GM12878 (cell line): ENCODE data around the gene ROCK2. TPM values are rescaled to one million over a fixed set of nuclear protein-coding genes. Genes with fewer than 3 reads are reported as not detected.

ENCODE experiments used
- ATAC-seq: fragments of 200-7000 bp; cut with Tn5 transposase; 3 replicates; pipeline ENCODE4 v1.9.1; 2020; ENCODE audit warnings: mild to moderate bottlenecking, moderate library complexity
- BruUV-seq: library from RNA; stranded (reverse); fragments of 400-500 nt; replicated peaks from 2 replicates; lab custom pipeline; 2021; lab: Mats Ljungman, UMichigan
- CTCF ChIA-PET: fragments of 300-600 bp; sonication (Branson Sonifier 250); formaldehyde crosslinking; extraction: SDS; loops from one replicate; lab custom pipeline; 2021; ENCODE audit warnings: inconsistent platforms; lab: Yijun Ruan, JAX
- POLR2A ChIA-PET: fragments of 350-600 bp; formaldehyde crosslinking; extraction: SDS; loops from one replicate; lab custom pipeline; 2021; ENCODE audit warnings: inconsistent platforms; lab: Charles Lee
- RAD21 ChIA-PET: fragments of 300-600 bp; sonication (Branson Sonifier 250); formaldehyde crosslinking; loops from one replicate; lab custom pipeline; 2023; ENCODE audit warnings: antibody characterized with exemption; ENCODE audit not compliant: unreplicated experiment; lab: Charles Lee
- SMC1A ChIA-PET: fragments of 300-600 bp; sonication (Branson Sonifier 250); formaldehyde crosslinking; loops from one replicate; lab custom pipeline; 2023; ENCODE audit not compliant: unreplicated experiment, uncharacterized antibody; lab: Charles Lee
- DNase-seq: peaks from one replicate; pipeline ENCODE4 v3.0.0-alpha.2; 2011; ENCODE audit warnings: low read depth, low spot score
- FAIRE-seq: peaks from 3 replicates; lab custom pipeline; 2011; peaks lifted over from hg19 to GRCh38; lab: Jason Lieb, UNC
- H2AFZ ChIP-seq: 2 replicates; pipeline ENCODE4 v1.6.0; 2011; ENCODE audit warnings: low read depth, low read length, control low read depth; ENCODE audit not compliant: control insufficient read depth
- H3K27ac ChIP-seq: 2 replicates; pipeline ENCODE4 v1.5.1; 2011; ENCODE audit warnings: control low read depth; ENCODE audit not compliant: control insufficient read depth, insufficient read depth
- H3K27me3 ChIP-seq, 2 experiments: replicated peaks in 1 of 2; 2 replicates each; pipeline versions ENCODE4 v1.6.0 to v1.6.1; 2011; ENCODE audit warnings: low read length in 1 of 2; ENCODE audit not compliant: control insufficient read depth in 2 of 2, insufficient read depth in 2 of 2
- H3K36me3 ChIP-seq, 2 experiments: 2 replicates each; pipeline ENCODE4 v1.5.1; 2011; ENCODE audit warnings: low read length in 1 of 2; ENCODE audit not compliant: control insufficient read depth in 2 of 2, insufficient read depth in 2 of 2
- H3K4me1 ChIP-seq: 2 replicates; pipeline ENCODE4 v1.6.1; 2011; ENCODE audit warnings: mild to moderate bottlenecking, low read length, moderate library complexity, mixed read lengths; ENCODE audit not compliant: control insufficient read depth, insufficient read depth
- H3K4me2 ChIP-seq: 2 replicates; pipeline ENCODE4 v1.6.0; 2011; ENCODE audit warnings: control low read depth; ENCODE audit not compliant: control insufficient read depth, insufficient read depth
- H3K4me3 ChIP-seq: fragments of 200-600 bp; sonication (generic); 2 replicates; pipeline ENCODE4 v1.5.1; 2016
- H3K79me2 ChIP-seq: 2 replicates; pipeline ENCODE4 v1.6.0; 2011; ENCODE audit warnings: low read length; ENCODE audit not compliant: control insufficient read depth, insufficient read depth
- H3K9ac ChIP-seq: 2 replicates; pipeline ENCODE4 v1.8.0; 2011; ENCODE audit warnings: low read length, control low read depth, mixed read lengths; ENCODE audit not compliant: control insufficient read depth, insufficient read depth
- H3K9me3 ChIP-seq: replicated peaks from 3 replicates; pipeline ENCODE4 v1.5.1; 2011; ENCODE audit warnings: mild to moderate bottlenecking, low read length; ENCODE audit not compliant: control insufficient read depth, insufficient read depth
- H4K20me1 ChIP-seq: 2 replicates; pipeline ENCODE4 v1.6.0; 2011; ENCODE audit not compliant: control insufficient read depth, insufficient read depth
- BMI1 ChIP-seq: fragments of 450-650 bp; IDR thresholded peaks from 2 replicates; pipeline ENCODE4 v1.6.1; 2016; ENCODE audit warnings: mild to moderate bottlenecking, moderate library complexity, borderline replicate concordance
- E2F4 ChIP-seq: IDR thresholded peaks from 2 replicates; pipeline ENCODE4 v1.6.1; 2012; ENCODE audit warnings: low read depth, low read length, improper control_type of control experiment
- ETV6 ChIP-seq, 2 experiments: fragments of 450-650 bp in 1 of 2; IDR thresholded peaks in 1 of 2; conservative IDR thresholded peaks in 1 of 2; 2 replicates each; pipeline ENCODE4 v1.6.1; 2014; ENCODE audit warnings: antibody characterized with exemption in 1 of 2, borderline replicate concordance in 1 of 2, low read depth in 1 of 2, mild to moderate bottlenecking in 1 of 2, moderate library complexity in 1 of 2
- IKZF2 ChIP-seq, 2 experiments: fragments of 450-650 bp; IDR thresholded peaks; 2 replicates each; pipeline ENCODE4 v1.6.1; 2017; ENCODE audit warnings: mild to moderate bottlenecking in 2 of 2, moderate library complexity in 2 of 2
- IRF5 ChIP-seq: fragments of 450-650 bp; IDR thresholded peaks from 2 replicates; pipeline ENCODE4 v1.6.1; 2017; ENCODE audit warnings: borderline replicate concordance
- MLLT1 ChIP-seq: fragments of 450-650 bp; IDR thresholded peaks from 2 replicates; pipeline ENCODE4 v1.6.1; 2016; ENCODE audit warnings: mild to moderate bottlenecking
- SIN3A ChIP-seq: IDR thresholded peaks from 2 replicates; pipeline ENCODE4 v1.6.1; 2012; ENCODE audit warnings: low read depth, low read length, improper control_type of control experiment
- SKIL ChIP-seq: fragments of 450-650 bp; IDR thresholded peaks from 2 replicates; pipeline ENCODE4 v1.6.1; 2017; ENCODE audit warnings: mild to moderate bottlenecking, low read depth, inconsistent platforms; ENCODE audit not compliant: poor library complexity, severe bottlenecking
- TCF7 ChIP-seq: IDR thresholded peaks from 2 replicates; pipeline ENCODE4 v1.6.1; 2014; ENCODE audit warnings: antibody characterized with exemption, borderline replicate concordance
- YY1 ChIP-seq: IDR thresholded peaks from 2 replicates; pipeline ENCODE4 v1.6.1; 2011; ENCODE audit warnings: low read depth, mild to moderate bottlenecking, low read length
- WGBS: methylation state at CpG from one replicate; pipeline ENCODE4 v1.1.6; 2016; ENCODE audit warnings: low lambda C conversion rate; ENCODE audit not compliant: insufficient replicate concordance, insufficient coverage; ENCODE audit errors: missing lambda C conversion rate; 5-methylcytosine and 5-hydroxymethylcytosine counted together
- in situ Hi-C: fragments of 300-500 bp; cut with MboI; formaldehyde crosslinking; loops from 9 replicates; pipeline ENCODE4 v1.14.3; 2018; ENCODE audit warnings: mixed read lengths
- intact Hi-C: fragments of 100-400 bp; cut with micrococcal nuclease; formaldehyde crosslinking; loops from one replicate; pipeline ENCODE4 v1.14.2; 2022; ENCODE audit not compliant: unreplicated experiment
- polyA plus RNA-seq, 11 experiments: library from polyadenylated mRNA; depleted of rRNA in 4 of 11; unstranded in 6 of 11; stranded (reverse) in 5 of 11; fragments of >200 nt; fragmentation: Nextera tagmentation in 4 of 11; fragmentation: Illumina TruSeq in 1 of 11; extraction: Ambion mirVana in 4 of 11; extraction: Trizol in 1 of 11; gene quantifications; 1 replicate in 1 of 11; 2 replicates in 10 of 11; pipeline versions ENCODE4 v1.2.1 to v1.2.3, GENCODE V29; 2011 to 2016; ENCODE audit warnings: inconsistent platforms in 2 of 11, missing spikeins in 2 of 11, low read depth in 1 of 11
- total RNA-seq, 4 experiments: library from RNA; depleted of rRNA in 3 of 4; stranded (reverse); fragments of >200 nt in 3 of 4; fragmentation: Illumina TruSeq in 1 of 4; extraction: Trizol in 1 of 4; gene quantifications; 2 replicates each; pipeline versions ENCODE4 v1.2.1 to v1.2.3, GENCODE V29; 2013 to 2021

Gene ROCK2
- total and polyA plus RNA-seq, 10 of the 15 experiments (the other 5 are each of a cell fraction or from before 2014, with no cell fraction given): 4.6 to 22.1 (median 8.3) TPM

GRCh38 chr2:11134349-11134748, 210.1 kb downstream of the ROCK2 start:
- H3K79me2 ChIP-seq: no peaks in the 10 kb centered on the region
- ChIA-PET POLR2A (no interaction called here), RAD21 (interaction anchor here (2.4 to 3.6 kb wide), 2 partner anchors 10 to 277 kb away, joined by 5 to 20 read pairs; no protein-coding TSS in a partner anchor), SMC1A (interaction anchor here (1.2 to 3.9 kb wide), 4 partner anchors 101 to 453 kb away, joined by 3 to 30 read pairs (median 12); no protein-coding TSS in a partner anchor)
- peaks cover 8% of the 10 kb centered on the region for H3K4me1 ChIP-seq
- no peaks in the 10 kb centered on the region for H3K36me3 ChIP-seq
- DNase-seq: no peak
- in situ Hi-C loops: loop anchor here (5.0 kb wide), 2 partner anchors 313 to 448 kb away; no protein-coding TSS in a partner anchor
- FAIRE-seq: no peak
- no peak overlapping the region for H3K9ac ChIP-seq
- no TSS peak for BruUV-seq
- H3K9me3 ChIP-seq: no peaks in the 10 kb centered on the region
- TF ChIP-seq ETV6 (conservative IDR thresholded peaks at IDR 0.05 in 1 of 2, IDR thresholded peaks at IDR 0.05 in 1 of 2; ENCODE audit: borderline replicate concordance in 1 of 2, low read depth in 1 of 2): no peak
- TF ChIP-seq SIN3A: no peak
- no peak for TF ChIP-seq BMI1
- no peak for TF ChIP-seq E2F4
- no peak for TF ChIP-seq IRF5
- no peak for TF ChIP-seq IKZF2 (IDR thresholded peaks at IDR 0.05)
- no peak for TF ChIP-seq MLLT1
- no peak for TF ChIP-seq TCF7
- TF ChIP-seq SKIL: no peak
- TF ChIP-seq YY1: no peak
- TF ChIP-seq, all 136 proteins: peak for 0
- Histone ChIP-seq H2AFZ (no peak overlapping the region), H3K4me2 (no peak overlapping the region), H4K20me1 (no peaks in the 10 kb centered on the region), H3K4me3 (no peak overlapping the region), H3K27ac (no peak overlapping the region), H3K27me3 (no peaks in the 10 kb centered on the region; a peak in 1 of 4 replicates)
- ATAC-seq: no peak
- 66% methylated on average over 5 of the region's 5 CpGs for WGBS
- intact Hi-C loops: loop anchor here (5.0 to 10.0 kb wide), 2 partner anchors 210 to 343 kb away; partner anchors contain the start of gene ROCK2
- CTCF ChIA-PET: interaction anchor here (0.9 to 7.4 kb wide), 4 partner anchors 277 to 450 kb away, joined by 4 to 122 read pairs (median 34); no protein-coding TSS in a partner anchor
